Measurements from ENCODE around the gene DHH.

Gene DHH

GRCh38 chr12:49105504-49106084, 11.0 kb upstream of the DHH start:
- H3K4me3 ChIP-seq (ENCODE audit: low read depth, low read length): no peak overlapping the region
- no peak for TF ChIP-seq CTCF (IDR thresholded peaks at IDR 0.05; ENCODE audit: borderline replicate concordance, insufficient read depth, low read depth, low read length)

DNA sequence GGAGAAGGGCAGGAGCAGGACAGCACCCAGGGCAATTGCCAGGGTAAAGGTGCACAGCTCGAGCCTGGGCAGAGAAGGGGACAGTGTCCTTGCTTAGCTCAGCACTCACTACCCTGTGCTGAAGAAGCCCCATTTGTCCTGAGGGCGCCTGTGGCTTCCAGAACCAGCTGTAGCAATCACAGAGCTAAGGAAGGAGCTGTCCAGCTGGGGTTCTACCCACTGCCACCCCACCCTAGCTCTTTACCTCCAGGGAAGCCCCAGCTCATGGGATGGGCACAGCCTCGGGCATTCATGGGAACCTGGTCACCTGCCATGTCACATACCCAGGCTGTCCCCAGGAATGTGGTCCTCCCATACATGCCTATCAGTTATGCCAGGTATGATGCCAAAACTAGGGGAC, 10.2 kb upstream of the DHH start:
- no peak overlapping the region for H3K4me3 ChIP-seq (ENCODE audit: low read depth, low read length)
- no peak for TF ChIP-seq CTCF (IDR thresholded peaks at IDR 0.05; ENCODE audit: borderline replicate concordance, insufficient read depth, low read depth, low read length)

DNA sequence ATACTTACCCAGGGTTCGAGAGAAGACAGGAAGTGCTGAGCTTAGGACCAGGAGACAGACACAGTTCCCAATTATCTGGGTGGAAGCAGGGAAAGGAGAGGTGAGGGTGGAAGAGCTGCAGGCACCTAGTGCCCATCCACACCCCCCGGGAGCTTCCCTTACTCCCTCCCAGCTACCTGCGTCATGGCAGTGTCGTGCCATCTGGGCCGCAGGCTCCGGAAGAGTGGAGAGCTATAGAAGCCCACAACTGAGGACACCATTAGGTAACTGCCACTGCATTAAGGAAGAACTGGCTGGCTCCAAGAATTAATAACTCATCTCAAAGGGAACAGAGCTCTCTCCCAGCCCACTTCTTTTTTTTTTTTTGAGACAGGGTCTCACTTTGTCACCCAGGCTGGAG, 5.8 kb upstream of the DHH start:
- TF ChIP-seq CTCF (IDR thresholded peaks at IDR 0.05; ENCODE audit: borderline replicate concordance, insufficient read depth, low read depth, low read length): no peak
- no peak overlapping the region for H3K4me3 ChIP-seq (ENCODE audit: low read depth, low read length)

DNA sequence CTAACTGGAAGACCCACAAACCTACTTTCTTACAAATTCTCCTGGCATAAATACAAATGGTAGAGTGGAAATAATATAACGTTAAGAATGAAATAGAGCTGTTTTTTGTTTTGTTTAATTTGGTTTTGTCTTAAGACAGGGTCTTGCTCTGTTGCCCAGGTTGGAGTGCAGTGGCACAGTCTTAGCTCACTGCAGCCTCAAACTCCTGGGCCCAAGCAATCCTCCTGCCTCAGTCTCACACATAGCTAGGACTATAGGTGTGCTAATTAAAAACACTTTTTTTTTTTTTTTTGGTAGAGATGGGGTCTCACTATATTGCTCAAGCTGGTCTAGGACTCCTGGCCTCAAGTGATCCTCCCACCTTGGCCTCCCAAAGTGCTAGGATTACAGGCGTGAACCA, 4.1 kb upstream of the DHH start:
- TF ChIP-seq CTCF (IDR thresholded peaks at IDR 0.05; ENCODE audit: borderline replicate concordance, insufficient read depth, low read depth, low read length): no peak
- H3K4me3 ChIP-seq (ENCODE audit: low read depth, low read length): no peak overlapping the region

GRCh38 chr12:49098035-49098451, 3.4 kb upstream of the DHH start:
- peak; percentile 90 for TF ChIP-seq CTCF (IDR thresholded peaks at IDR 0.05; ENCODE audit: borderline replicate concordance, insufficient read depth, low read depth, low read length)
- no peak overlapping the region for H3K4me3 ChIP-seq (ENCODE audit: low read depth, low read length)

DNA sequence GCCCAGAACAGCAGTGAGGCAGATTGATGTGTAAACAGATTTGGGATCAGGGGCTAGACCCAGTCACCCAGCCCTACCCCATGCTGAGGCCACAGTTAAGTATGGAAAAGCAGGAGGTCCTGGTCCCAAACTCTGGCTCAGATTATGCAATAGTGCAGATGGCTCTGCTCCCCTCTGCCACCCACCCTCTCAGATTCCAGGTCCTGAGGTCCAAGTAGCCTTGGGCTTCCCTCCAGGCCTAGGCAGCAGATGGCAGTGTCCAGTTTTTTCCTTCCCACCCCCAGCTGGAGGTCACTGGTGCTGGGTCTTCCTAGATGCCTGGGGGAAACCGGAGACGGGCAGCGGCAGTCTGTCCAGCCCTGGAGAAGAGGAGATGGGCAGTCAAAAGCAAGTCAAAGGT, 2.8 kb upstream of the DHH start:
- no peak for TF ChIP-seq CTCF (IDR thresholded peaks at IDR 0.05; ENCODE audit: borderline replicate concordance, insufficient read depth, low read depth, low read length)
- no peak overlapping the region for H3K4me3 ChIP-seq (ENCODE audit: low read depth, low read length)

- H3K4me3 ChIP-seq (ENCODE audit: low read depth, low read length): no peak overlapping the region
- no peak for TF ChIP-seq CTCF (IDR thresholded peaks at IDR 0.05; ENCODE audit: borderline replicate concordance, insufficient read depth, low read depth, low read length)
Measured at GRCh38 chr12:49094975-49095365, 369 bp upstream of the DHH start.

Measured in GM12875 (cell line).